Measurements from ENCODE around the gene ABHD18.
"Not testable (repeated sequence)": the region's sequence is repeated elsewhere in the genome, so short reads cannot be mapped to it uniquely, and the experiment has no call there.

The ABHD18 gene

GRCh38 chr4:128061566-128062536, 96.6 kb downstream of the ABHD18 start:
- DNase-seq (ENCODE audit: low read depth): no peak
- TF ChIP-seq CTCF (IDR thresholded peaks at IDR 0.05; ENCODE audit: low read depth, low read length, missing control alignments): peak; percentile 19
- peak overlapping the region; percentile 95 for H3K4me3 ChIP-seq (ENCODE audit: low read depth, low read length)

- not testable (repeated sequence) for H3K4me3 ChIP-seq (ENCODE audit: low read depth, low read length); DNase-seq (ENCODE audit: low read depth)
These were observed 101.2 kb downstream of the ABHD18 start for GRCh38 chr4:128066453-128066820.

- TF ChIP-seq CTCF (IDR thresholded peaks at IDR 0.05; ENCODE audit: low read depth, low read length, missing control alignments): peak; percentile 36
- no peak for DNase-seq (ENCODE audit: low read depth)
- H3K4me3 ChIP-seq (ENCODE audit: low read depth, low read length): no peak overlapping the region
These were observed 103.7 kb downstream of the ABHD18 start for GRCh38 chr4:128068918-128069317.

GRCh38 chr4:128076464-128076863, 111.3 kb downstream of the ABHD18 start:
- no peak overlapping the region for H3K4me3 ChIP-seq (ENCODE audit: low read depth, low read length)
- DNase-seq (ENCODE audit: low read depth): no peak
- no peak for TF ChIP-seq CTCF (IDR thresholded peaks at IDR 0.05; ENCODE audit: low read depth, low read length, missing control alignments)
